Tibial nerve (tissue), 4 donors: ENCODE data around the gene NCOA1. TPM values are rescaled to one million over a fixed set of nuclear protein-coding genes. Genes with fewer than 3 reads are reported as not detected.
"Not testable (repeated sequence)": the region's sequence is repeated elsewhere in the genome, so short reads cannot be mapped to it uniquely, and the experiment has no call there.

Experiments used
- DNase-seq, 2 donors: peaks; one replicate each; pipeline ENCODE4 v3.0.0-alpha.2; 2019; ENCODE audit warnings: low spot score in 2 of 2
- H3K27ac ChIP-seq, 4 donors: fragments of 200-600 bp; sonication (generic) in 3 of 4; one replicate each; pipeline ENCODE4 v1.5.1; 2017 to 2019; ENCODE audit warnings: mild to moderate bottlenecking in 1 of 4
- H3K27me3 ChIP-seq, 2 donors: fragments of 200-600 bp; sonication (generic) in 1 of 2; one replicate each; pipeline versions ENCODE4 v1.5.1 to v1.6.0; 2017 to 2019
- H3K36me3 ChIP-seq, 3 donors: fragments of 200-600 bp; sonication (generic); one replicate each; pipeline ENCODE4 v1.5.1; 2018 to 2019
- H3K4me1 ChIP-seq, 4 donors: fragments of 200-600 bp; sonication (generic) in 3 of 4; one replicate each; pipeline ENCODE4 v1.5.1; 2017 to 2019
- H3K4me3 ChIP-seq, 4 donors: fragments of 200-600 bp; sonication (generic) in 3 of 4; one replicate each; pipeline ENCODE4 v1.5.1; 2017 to 2019; ENCODE audit warnings: mild to moderate bottlenecking in 1 of 4, moderate library complexity in 1 of 4
- H3K9me3 ChIP-seq, 4 donors: fragments of 200-600 bp; sonication (generic) in 3 of 4; one replicate each; pipeline ENCODE4 v1.5.1; 2017 to 2019
- CTCF ChIP-seq, 5 experiments: fragments of 200-600 bp in 3 of 5; fragments of 450-650 bp in 2 of 5; sonication (generic) in 3 of 5; IDR thresholded peaks; one replicate each; pipeline ENCODE4 v1.5.1; 2016 to 2019; ENCODE audit warnings: antibody characterized with exemption in 5 of 5, mild to moderate bottlenecking in 3 of 5, moderate library complexity in 2 of 5
- EP300 ChIP-seq, 2 donors: sonication (generic); formaldehyde crosslinking; IDR thresholded peaks; one replicate each; pipeline ENCODE4 v1.6.1; 2017; ENCODE audit warnings: antibody characterized with exemption in 2 of 2, mild to moderate bottlenecking in 1 of 2
- POLR2A ChIP-seq, 2 donors: fragments of 450-650 bp; IDR thresholded peaks; one replicate each; pipeline ENCODE4 v1.6.1; 2017; ENCODE audit warnings: antibody characterized with exemption in 2 of 2, mild to moderate bottlenecking in 2 of 2, moderate library complexity in 2 of 2
- WGBS, 2 donors: methylation state at CpG; one replicate each; pipeline ENCODE4 v1.1.5; 2018; 5-methylcytosine and 5-hydroxymethylcytosine counted together
- total RNA-seq, 4 donors: library from RNA; depleted of rRNA; stranded (reverse); fragments of >200 nt; gene quantifications; one replicate each; pipeline ENCODE4 v1.1.0, GENCODE V29; 2016

Gene NCOA1
- total RNA-seq, 4 donors from 2014 or later = 57.0 to 78.9 (median 59.3) TPM

- TF ChIP-seq POLR2A (IDR thresholded peaks at IDR 0.05) (peak; percentile 28 to 46), EP300 (IDR thresholded peaks at IDR 0.05) (peak; percentile 73 to 82), CTCF (IDR thresholded peaks at IDR 0.05) (peak; percentile 41 to 84 (median 59))
- peak; percentile 89 to 94 for DNase-seq
- H3K36me3 ChIP-seq = peaks cover 0 to 11% (median 0%) of the 10 kb centered on the region in 3 donors
- H3K4me3 ChIP-seq = peak within 1 kb of the TSS; percentile 72 to 96 (median 82)
- H3K9me3 ChIP-seq = no peaks in the 10 kb centered on the region
- no peaks in the 10 kb centered on the region for H3K27me3 ChIP-seq
- H3K27ac ChIP-seq = peak within 1 kb of the TSS; percentile 95 to 100 (median 96)
- 0 to 1% methylated on average over 43 to 57 of the region's 74 CpGs for WGBS, 2 donors
- H3K4me1 ChIP-seq = peaks cover 0 to 24% (median 8%) of the 10 kb centered on the region in 4 donors
Measured at GRCh38 chr2:24792874-24793760, 302.1 kb downstream of the NCOA1 start, which contains the start of the genes CENPO and PTRHD1. CENPO (plus strand) TSS chr2:24793425; CDS start chr2:24793920, 495 bp downstream. PTRHD1 (minus strand) TSS chr2:24793391; CDS start chr2:24793377, 14 bp downstream.

GRCh38 chr2:24793761-24794435 is 302.8 kb downstream of the NCOA1 start:
- H3K27me3 ChIP-seq = no peaks in the 10 kb centered on the region
- H3K4me1 ChIP-seq = peaks cover 0 to 24% (median 8%) of the 10 kb centered on the region in 4 donors
- peak overlapping the region; percentile 95 to 100 (median 96) for H3K27ac ChIP-seq
- H3K4me3 ChIP-seq = peak overlapping the region; percentile 72 to 96 (median 82)
- 1 to 3% methylated on average over 14 of the region's 14 CpGs for WGBS, 2 donors
- peaks cover 0 to 11% (median 0%) of the 10 kb centered on the region in 3 donors for H3K36me3 ChIP-seq
- TF ChIP-seq POLR2A (IDR thresholded peaks at IDR 0.05) = no peak
- no peak for TF ChIP-seq EP300 (IDR thresholded peaks at IDR 0.05)
- TF ChIP-seq CTCF (IDR thresholded peaks at IDR 0.05) = no peak
- DNase-seq = no peak
- H3K9me3 ChIP-seq = no peaks in the 10 kb centered on the region

- H3K27ac ChIP-seq = no peak overlapping the region
- H3K36me3 ChIP-seq = peaks cover 0 to 16% (median 0%) of the 10 kb centered on the region in 3 donors
- H3K4me1 ChIP-seq = peaks cover 0 to 15% (median 8%) of the 10 kb centered on the region in 4 donors
- H3K27me3 ChIP-seq = no peaks in the 10 kb centered on the region
- H3K9me3 ChIP-seq = peaks cover 0 to 5% (median 0%) of the 10 kb centered on the region in 4 donors
- no peak for TF ChIP-seq POLR2A (IDR thresholded peaks at IDR 0.05)
- TF ChIP-seq EP300 (IDR thresholded peaks at IDR 0.05) = no peak
- TF ChIP-seq CTCF (IDR thresholded peaks at IDR 0.05) = no peak
- no peak for DNase-seq
- H3K4me3 ChIP-seq = no peak overlapping the region
- WGBS, 2 donors = 94% methylated on average over 2 of the region's 2 CpGs
Measured at GRCh38 chr2:24797644-24798043, 306.6 kb downstream of the NCOA1 start.

GRCh38 chr2:24800487-24800886 is 309.4 kb downstream of the NCOA1 start:
- not testable (repeated sequence) for DNase-seq, H3K4me1 ChIP-seq, H3K27me3 ChIP-seq, H3K9me3 ChIP-seq, H3K27ac ChIP-seq, H3K4me3 ChIP-seq
- WGBS, 2 donors = 98 to 99% methylated on average over 5 of the region's 5 CpGs
- peaks cover 0 to 18% (median 0%) of the 10 kb centered on the region in 3 donors for H3K36me3 ChIP-seq

- H3K9me3 ChIP-seq = peaks cover 0 to 16% (median 0%) of the 10 kb centered on the region in 4 donors
- H3K4me3 ChIP-seq, H3K4me1 ChIP-seq, H3K27ac ChIP-seq, DNase-seq, H3K27me3 ChIP-seq: not testable (repeated sequence)
- 93 to 94% methylated on average over 25 of the region's 25 CpGs for WGBS, 2 donors
- peaks cover 0 to 17% (median 0%) of the 10 kb centered on the region in 3 donors for H3K36me3 ChIP-seq
Measured at GRCh38 chr2:24805811-24806660, 315.0 kb downstream of the NCOA1 start.
